Activated T-cell treated with anti-CD3 and anti-CD28 coated beads for 1 hour (primary cell): Measurements from ENCODE around the gene GNPDA2.

ENCODE experiments used
- DNase-seq: peaks from one replicate; pipeline ENCODE4 v3.0.0-alpha.2; 2020; ENCODE audit warnings: low read depth

GNPDA2 gene

DNA sequence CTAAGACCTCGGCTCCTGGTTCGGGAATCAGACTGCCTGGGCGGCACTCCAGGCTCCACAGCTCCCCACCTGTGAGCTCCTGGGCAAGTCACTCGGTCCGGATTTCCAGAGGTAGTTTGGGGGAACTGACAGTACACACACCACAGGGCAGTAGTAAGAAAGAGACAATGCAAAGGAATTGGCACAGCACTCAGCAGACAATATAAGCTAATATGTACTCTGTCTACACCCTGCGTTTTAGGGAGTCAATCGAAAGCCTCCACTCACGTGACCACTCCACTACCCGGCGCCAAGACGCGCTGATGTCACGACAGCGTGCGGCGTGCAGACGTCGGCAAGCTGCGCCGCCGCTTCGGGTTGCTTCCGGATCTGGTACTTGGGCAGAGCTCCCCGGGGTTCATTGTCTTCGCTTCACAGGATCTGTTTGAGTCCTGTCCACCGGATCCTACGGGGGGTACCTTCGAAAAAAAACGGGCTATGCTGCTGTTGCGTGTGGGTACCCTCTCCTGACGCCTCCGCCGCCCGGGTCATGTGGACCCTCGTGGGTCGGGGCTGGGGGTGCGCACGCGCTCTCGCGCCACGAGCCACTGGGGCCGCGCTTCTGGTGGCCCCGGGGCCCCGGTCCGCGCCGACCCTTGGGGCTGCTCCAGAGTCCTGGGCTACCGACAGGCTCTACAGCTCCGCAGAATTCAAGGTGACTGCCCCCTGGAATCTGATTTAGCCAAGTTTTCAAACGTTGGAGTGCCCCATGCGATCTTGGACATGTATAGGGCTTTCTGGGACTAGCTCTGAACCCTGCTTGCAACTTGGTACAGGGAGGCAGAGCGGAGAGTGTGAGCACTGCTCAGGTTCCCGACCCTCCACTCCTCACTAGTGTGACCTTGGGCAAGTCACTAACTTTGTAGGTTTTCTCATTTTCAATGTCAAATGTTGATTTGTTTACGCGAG, 48.0 kb downstream of the GNPDA2 start, which contains the start of gene GUF1:
TSS of gene GUF1 (plus strand) at position 327 of the 948 bp plus-strand sequence. CDS start at position 530, 203 bp downstream.
- DNase-seq: peak; percentile 74

DNA sequence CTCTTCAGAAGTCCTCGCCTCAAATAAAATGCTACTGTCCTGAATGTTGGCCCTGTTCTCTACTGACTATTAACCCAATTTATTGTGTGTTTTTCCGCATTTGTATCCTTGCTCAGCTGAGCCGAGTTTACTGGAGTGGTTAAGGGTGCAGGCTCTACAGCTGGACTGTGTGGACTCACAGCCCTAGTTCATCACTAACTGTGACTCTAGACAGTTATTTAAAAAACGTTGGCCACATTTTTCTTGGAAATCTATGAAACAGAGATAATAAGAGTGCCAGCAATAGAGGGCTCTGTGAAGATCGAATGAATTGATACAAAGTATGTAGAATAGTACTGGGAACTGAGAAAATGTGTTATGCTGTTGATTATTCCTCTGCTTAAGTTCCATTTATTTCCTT, 51.0 kb downstream of the GNPDA2 start:
- DNase-seq: no peak

DNA sequence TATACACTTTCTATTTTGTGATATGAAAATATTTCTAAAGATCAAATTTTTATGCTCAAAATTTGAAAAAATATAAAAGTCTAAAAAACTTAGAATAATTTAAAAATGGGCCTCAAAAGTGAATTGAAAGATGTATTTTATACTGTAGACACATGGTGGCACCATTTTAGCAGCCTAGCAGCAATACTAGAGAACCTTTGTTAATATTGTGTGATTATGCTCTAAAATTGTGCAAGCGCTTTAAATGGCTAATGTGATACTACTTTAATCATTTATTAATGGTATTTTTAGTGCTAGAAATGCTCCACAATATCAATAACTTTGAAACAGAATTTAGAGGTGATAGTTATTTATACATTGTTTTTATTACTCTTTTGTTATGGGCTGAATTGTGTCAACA, 51.9 kb downstream of the GNPDA2 start:
- no peak for DNase-seq

DNA sequence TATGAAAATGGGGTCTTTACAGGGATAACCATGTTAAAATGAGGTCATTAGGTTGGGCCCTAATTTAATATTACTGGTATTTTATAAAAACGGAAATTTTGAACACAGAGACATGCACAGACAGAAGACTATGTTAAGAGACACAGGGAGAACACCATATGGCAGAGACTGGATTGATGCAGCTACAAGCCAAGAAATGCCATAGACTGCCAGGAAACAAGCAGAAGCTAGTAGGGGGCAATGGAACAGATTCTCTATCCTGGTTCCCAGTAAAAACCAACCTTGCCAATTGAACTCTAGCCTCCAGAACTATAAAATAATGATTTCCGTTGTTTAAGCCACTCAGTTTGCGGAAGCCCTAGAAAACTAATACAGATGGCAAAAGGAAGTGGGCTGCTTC, 54.7 kb downstream of the GNPDA2 start:
- no peak for DNase-seq

DNA sequence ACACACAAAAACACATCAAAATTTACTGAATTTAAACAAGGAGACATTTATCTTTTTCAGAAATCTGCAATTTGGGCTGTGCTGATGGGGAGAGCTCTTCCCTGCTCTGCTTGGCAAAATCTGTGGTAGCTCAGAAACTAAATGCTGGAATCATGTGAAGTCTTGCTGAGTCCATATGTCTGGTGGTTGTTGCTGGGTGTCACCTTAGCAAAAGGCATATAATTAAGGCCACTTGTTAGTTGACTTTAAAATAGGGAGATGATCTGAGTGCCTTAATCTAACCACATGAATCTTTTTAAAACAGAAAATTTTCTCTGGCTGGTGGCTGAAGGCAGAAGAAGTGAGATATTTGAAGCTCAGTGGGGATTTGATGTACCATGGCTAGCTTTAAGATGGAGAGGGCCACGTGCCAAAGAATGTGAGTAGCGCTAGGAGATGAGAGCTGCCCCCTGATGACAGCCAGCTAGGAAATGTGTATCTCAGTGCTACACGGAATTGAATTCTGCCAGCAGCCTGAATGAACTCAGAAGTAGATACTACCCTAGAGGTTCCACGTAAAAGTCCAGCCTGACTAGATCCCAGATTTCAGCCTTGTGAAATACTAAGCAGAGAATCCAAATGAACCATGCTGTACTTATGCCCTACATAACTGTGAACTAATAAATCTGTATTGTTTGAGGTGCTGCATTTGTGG, 55.7 kb downstream of the GNPDA2 start:
- DNase-seq: no peak

DNA sequence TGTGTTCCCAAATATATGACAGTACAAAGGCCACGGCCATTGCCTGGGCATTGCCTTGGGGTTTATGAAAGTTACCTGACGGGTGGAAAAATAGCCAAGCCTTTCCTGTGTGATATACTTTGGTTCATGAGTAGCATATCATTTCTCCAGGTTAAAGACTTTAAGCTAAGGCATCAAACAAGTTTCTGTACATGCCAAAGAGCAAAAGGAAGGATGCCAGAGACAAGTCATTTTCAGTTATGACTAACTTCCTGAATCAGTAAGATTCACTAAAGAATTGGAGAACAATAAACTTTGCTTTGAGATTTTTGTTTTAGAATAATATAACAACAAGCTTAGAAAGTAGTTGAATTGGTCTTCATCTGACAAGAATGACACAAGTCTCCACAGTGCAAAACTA, 57.8 kb downstream of the GNPDA2 start:
- no peak for DNase-seq

DNA sequence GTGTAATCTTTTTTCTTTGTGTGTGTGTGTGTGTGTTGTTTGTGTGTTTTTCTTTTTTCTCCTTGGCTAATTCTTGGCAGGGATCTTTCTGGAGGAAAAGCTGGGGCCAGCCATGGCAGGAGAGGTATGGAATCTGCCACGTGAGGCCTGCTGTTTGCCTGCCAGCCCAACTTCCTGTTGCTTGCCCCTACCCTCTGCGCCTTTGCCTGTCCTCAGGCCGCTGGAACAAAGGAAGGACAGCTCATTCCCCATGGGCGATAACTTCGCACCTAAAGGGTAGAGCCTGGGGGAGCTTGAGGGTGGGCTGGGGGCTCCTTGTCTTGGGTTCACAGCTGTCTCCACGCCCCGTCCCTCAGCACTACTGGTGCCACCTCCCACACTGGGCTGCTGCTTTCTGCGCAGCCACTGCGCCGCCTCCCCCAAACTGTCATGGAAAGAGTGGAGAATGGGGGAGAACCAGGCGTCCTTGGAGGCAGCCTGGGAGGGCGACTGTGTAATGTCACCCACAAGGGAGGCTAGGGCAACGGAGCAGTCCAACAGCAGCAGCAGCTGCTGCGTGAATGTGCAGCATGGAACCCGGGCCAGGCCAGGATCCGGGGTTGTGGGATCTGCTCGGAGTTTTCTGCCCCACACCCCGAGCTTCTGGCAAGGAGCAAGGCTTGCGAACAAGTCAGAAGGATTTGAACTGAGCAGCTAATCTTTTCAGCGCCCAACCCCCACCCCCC, 62.7 kb downstream of the GNPDA2 start:
- DNase-seq: no peak

DNA sequence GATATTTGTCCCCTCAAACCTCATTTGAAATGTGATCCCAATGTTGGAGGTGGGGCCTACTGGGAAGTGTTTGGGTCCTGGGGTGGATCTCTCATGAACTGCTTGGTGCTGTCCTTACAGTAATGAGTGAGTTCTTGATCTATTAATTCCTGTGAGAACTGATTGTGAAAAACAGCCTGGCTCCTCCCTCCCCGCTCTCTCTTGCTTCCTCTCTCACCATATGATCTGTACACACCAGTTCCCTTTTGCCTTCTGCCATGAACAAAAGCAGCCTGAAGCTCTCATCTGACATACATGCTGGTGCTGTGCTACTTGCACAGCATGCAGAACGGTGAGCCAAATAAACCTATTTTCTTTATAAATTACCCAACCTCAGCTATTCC, 63.7 kb downstream of the GNPDA2 start:
- no peak for DNase-seq

DNA sequence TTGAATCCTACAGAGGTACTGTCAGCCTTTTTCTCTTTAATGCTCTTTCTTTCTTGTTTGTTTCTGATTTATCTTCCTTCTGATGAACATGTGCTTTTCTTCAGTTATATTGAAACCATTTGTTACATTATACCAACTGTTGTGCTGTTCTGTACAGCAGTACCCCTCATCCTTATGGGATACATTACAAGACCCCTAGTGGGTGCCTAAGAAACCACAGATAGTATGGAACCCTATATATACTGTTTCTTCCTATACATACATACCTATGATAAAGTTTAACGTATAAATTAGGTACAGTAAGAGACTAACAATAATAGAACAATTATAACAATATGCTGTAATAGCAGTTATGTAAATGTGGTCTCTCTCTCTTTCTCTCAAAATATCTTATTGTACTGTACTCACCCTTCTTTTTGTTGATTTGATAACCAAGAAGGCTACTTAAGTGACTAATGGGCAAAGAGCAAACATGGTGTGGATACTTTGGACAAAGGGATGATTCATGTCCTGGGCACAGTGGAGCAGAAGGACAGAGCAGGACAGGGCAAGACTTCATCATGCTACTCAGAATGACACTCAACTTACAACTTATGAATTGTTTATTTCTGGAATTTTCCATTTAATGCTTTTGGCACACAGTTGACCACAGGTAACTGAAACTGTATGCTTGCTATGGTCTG, 64.3 kb downstream of the GNPDA2 start:
- DNase-seq: no peak

DNA sequence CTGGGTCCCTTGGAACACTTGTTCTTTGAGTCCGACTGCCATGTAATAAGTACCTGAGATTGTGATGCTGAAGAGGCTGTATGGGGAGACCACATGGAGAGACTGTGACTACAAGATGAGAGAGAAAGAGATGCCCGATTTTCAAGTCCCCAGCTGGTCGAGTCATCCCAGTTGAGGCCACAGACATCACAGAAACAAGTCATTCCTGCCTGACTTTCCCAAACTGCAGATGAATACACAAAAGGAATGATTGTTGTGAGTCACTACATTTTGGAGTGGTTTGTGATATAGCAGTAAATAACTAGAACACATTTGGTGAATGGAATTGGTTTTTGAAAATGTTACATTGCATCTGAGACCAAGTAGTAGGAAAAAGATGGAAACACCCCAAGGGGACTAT, 66.0 kb downstream of the GNPDA2 start:
- no peak for DNase-seq

DNA sequence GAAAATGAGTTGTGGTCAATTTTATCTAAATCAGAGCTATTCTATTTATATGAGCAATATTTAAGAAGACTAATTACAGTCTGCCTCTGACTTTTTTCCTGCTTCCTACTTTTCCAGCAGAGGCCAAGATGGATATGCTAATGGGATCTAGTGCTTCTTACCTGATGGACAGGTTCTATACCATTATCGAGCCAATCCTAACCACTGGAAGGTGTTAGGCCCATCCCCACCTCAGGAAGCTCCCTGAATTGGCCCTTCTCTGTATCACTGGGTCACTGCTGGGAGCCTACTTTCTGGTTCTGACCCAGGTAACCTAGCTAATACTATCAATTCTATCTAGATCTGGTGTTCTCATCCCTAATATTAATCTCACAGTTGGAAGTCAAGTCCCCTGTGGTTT, 74.4 kb downstream of the GNPDA2 start:
- DNase-seq: no peak
